HEK293 (cell line): ENCODE data around the gene SLC6A11.

ENCODE experiments used
- CTCF ChIA-PET: fragments of 350-600 bp; formaldehyde crosslinking; extraction: SDS; loops from one replicate; lab custom pipeline; 2021; ENCODE audit warnings: antibody characterized with exemption; lab: Yijun Ruan, JAX
- POLR2A ChIA-PET: fragments of 300-600 bp; formaldehyde crosslinking; extraction: SDS; loops from one replicate; lab custom pipeline; 2020; ENCODE audit warnings: antibody characterized with exemption, inconsistent platforms; lab: Yijun Ruan, JAX
- H3K27ac ChIP-seq: fragments of 200-500 bp; sonication (Bioruptor generic); 2 replicates; pipeline ENCODE4 v1.5.1; 2014; ENCODE audit warnings: low read depth, low read length, control low read depth, inconsistent platforms; ENCODE audit errors: extremely low read depth
- H3K36me3 ChIP-seq, 2 experiments: fragments of 200-500 bp in 1 of 2; sonication (Bioruptor generic) in 1 of 2; 1 replicate in 1 of 2; 2 replicates in 1 of 2; pipeline ENCODE4 v1.5.1; 2014 to 2017; ENCODE audit warnings: inconsistent platforms in 2 of 2, low read length in 2 of 2; ENCODE audit not compliant: control insufficient read depth in 2 of 2, insufficient read depth in 1 of 2
- H3K4me1 ChIP-seq: fragments of 200-500 bp; sonication (Bioruptor generic); 2 replicates; pipeline ENCODE4 v1.5.1; 2014; ENCODE audit warnings: mild to moderate bottlenecking, low read length, inconsistent platforms; ENCODE audit not compliant: control insufficient read depth, insufficient read depth
- H3K4me3 ChIP-seq: 2 replicates; pipeline ENCODE4 v1.5.1; 2011; ENCODE audit warnings: low read depth, mild to moderate bottlenecking, control low read depth, low read length, moderate library complexity
- H3K9me3 ChIP-seq: fragments of 200-500 bp; sonication (Bioruptor generic); 2 replicates; pipeline ENCODE4 v1.5.1; 2014; ENCODE audit warnings: low read depth, low read length, inconsistent platforms; ENCODE audit not compliant: control insufficient read depth, insufficient read depth
- EGR2 ChIP-seq: fragments of 450-650 bp; formaldehyde crosslinking; IDR thresholded peaks from 2 replicates; pipeline ENCODE4 v1.5.1; 2016; ENCODE audit warnings: low read depth, missing biosample characterization, missing genetic modification characterization
- GLI4 ChIP-seq: fragments of 450-650 bp; formaldehyde crosslinking; IDR thresholded peaks from 2 replicates; pipeline ENCODE4 v1.5.1; 2016; ENCODE audit warnings: missing biosample characterization, missing genetic modification characterization
- SCRT2 ChIP-seq: fragments of 450-650 bp; formaldehyde crosslinking; IDR thresholded peaks from 2 replicates; pipeline ENCODE4 v1.5.1; 2016; ENCODE audit warnings: missing biosample characterization, missing genetic modification characterization
- TSHZ1 ChIP-seq: fragments of 450-650 bp; formaldehyde crosslinking; IDR thresholded peaks from 2 replicates; pipeline ENCODE4 v1.5.1; 2016; ENCODE audit warnings: missing biosample characterization, missing genetic modification characterization, borderline replicate concordance
- YY2 ChIP-seq: fragments of 450-650 bp; formaldehyde crosslinking; IDR thresholded peaks from 2 replicates; pipeline ENCODE4 v1.5.1; 2016; ENCODE audit warnings: missing biosample characterization, missing genetic modification characterization
- ZBTB10 ChIP-seq: fragments of 450-650 bp; formaldehyde crosslinking; IDR thresholded peaks from 2 replicates; pipeline ENCODE4 v1.5.1; 2016; ENCODE audit warnings: missing biosample characterization, missing genetic modification characterization
- ZFHX2 ChIP-seq: fragments of 450-650 bp; formaldehyde crosslinking; conservative IDR thresholded peaks from 2 replicates; pipeline ENCODE4 v1.5.1; 2016; ENCODE audit warnings: missing biosample characterization, missing genetic modification characterization
- ZNF16 ChIP-seq: fragments of 450-650 bp; formaldehyde crosslinking; IDR thresholded peaks from 2 replicates; pipeline ENCODE4 v1.5.1; 2016; ENCODE audit warnings: low read depth, missing biosample characterization, missing genetic modification characterization
- ZNF175 ChIP-seq: fragments of 450-650 bp; formaldehyde crosslinking; IDR thresholded peaks from 2 replicates; pipeline ENCODE4 v1.5.1; 2016; ENCODE audit warnings: missing biosample characterization, missing genetic modification characterization
- ZNF23 ChIP-seq: fragments of 450-650 bp; formaldehyde crosslinking; IDR thresholded peaks from 2 replicates; pipeline ENCODE4 v1.5.1; 2016; ENCODE audit warnings: missing biosample characterization, missing genetic modification characterization, borderline replicate concordance
- ZNF341 ChIP-seq: fragments of 450-650 bp; formaldehyde crosslinking; IDR thresholded peaks from 2 replicates; pipeline ENCODE4; 2016; ENCODE audit warnings: low read depth, missing biosample characterization, missing genetic modification characterization
- ZNF426 ChIP-seq: fragments of 450-650 bp; formaldehyde crosslinking; IDR thresholded peaks from 2 replicates; pipeline ENCODE4 v1.5.1; 2017; ENCODE audit warnings: missing biosample characterization, missing genetic modification characterization, mild to moderate bottlenecking, inconsistent platforms, moderate library complexity
- ZNF560 ChIP-seq: fragments of 450-650 bp; formaldehyde crosslinking; IDR thresholded peaks from 2 replicates; pipeline ENCODE4 v1.5.1; 2017; ENCODE audit warnings: missing biosample characterization, missing genetic modification characterization, borderline replicate concordance
- ZNF561 ChIP-seq: fragments of 450-650 bp; IDR thresholded peaks from 2 replicates; pipeline ENCODE4 v1.5.1; 2018; ENCODE audit warnings: missing biosample characterization, missing genetic modification characterization, borderline replicate concordance
- ZNF791 ChIP-seq: fragments of 450-650 bp; formaldehyde crosslinking; IDR thresholded peaks from 2 replicates; pipeline ENCODE4 v1.5.1; 2016; ENCODE audit warnings: missing biosample characterization, missing genetic modification characterization
- ZSCAN16 ChIP-seq: fragments of 450-650 bp; formaldehyde crosslinking; IDR thresholded peaks from 2 replicates; pipeline ENCODE4 v1.5.1; 2016; ENCODE audit warnings: missing biosample characterization, missing genetic modification characterization
- ZSCAN4 ChIP-seq: fragments of 450-650 bp; formaldehyde crosslinking; IDR thresholded peaks from 2 replicates; pipeline ENCODE4 v1.5.1; 2017; ENCODE audit warnings: missing biosample characterization, missing genetic modification characterization
- TF ChIP-seq, protein P1 (sequence below): fragments of 450-650 bp; formaldehyde crosslinking; IDR thresholded peaks from 2 replicates; pipeline ENCODE4 v1.5.1; 2016; ENCODE audit warnings: missing biosample characterization, missing genetic modification characterization

The SLC6A11 gene

GRCh38 chr3:10779293-10779805 is 36.7 kb upstream of the SLC6A11 start (continued):
- TF ChIP-seq, protein P1, sequence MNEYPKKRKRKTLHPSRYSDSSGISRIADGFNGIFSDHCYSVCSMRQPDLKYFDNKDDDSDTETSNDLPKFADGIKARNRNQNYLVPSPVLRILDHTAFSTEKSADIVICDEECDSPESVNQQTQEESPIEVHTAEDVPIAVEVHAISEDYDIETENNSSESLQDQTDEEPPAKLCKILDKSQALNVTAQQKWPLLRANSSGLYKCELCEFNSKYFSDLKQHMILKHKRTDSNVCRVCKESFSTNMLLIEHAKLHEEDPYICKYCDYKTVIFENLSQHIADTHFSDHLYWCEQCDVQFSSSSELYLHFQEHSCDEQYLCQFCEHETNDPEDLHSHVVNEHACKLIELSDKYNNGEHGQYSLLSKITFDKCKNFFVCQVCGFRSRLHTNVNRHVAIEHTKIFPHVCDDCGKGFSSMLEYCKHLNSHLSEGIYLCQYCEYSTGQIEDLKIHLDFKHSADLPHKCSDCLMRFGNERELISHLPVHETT (tag by site-specific recombination): no peak

DNA sequence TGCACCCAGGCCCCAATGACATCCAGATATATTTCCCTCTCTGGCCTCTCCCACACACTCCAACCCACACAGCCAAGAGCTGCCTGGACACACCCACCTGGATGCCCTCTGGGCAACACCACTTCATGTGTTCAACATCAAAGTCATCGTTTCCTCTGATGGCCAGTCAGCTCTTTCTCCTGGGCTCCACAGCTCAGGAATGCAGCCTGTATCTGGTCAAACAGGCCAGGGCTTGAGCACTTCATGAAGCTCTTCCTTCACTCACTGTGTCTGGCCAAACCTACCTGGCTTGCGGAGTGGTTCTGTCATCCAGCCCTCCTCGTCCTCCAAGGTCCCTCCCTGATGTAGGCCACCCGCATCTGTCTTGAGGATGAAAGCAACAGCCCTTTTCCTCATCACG is 35.8 kb upstream of the SLC6A11 start:
- ChIA-PET CTCF (interaction anchor here (0.7 to 4.5 kb wide), 3 partner anchors 8 to 280 kb away, joined by 3 to 30 read pairs (median 3); no protein-coding TSS in a partner anchor), POLR2A (no interaction called here)
- TF ChIP-seq EGR2: peak; percentile 49
- TF ChIP-seq ZFHX2 (tag by site-specific recombination): peak; percentile 26
- no peak for TF ChIP-seq ZSCAN4
- no peaks in the 10 kb centered on the region for H3K36me3 ChIP-seq
- no peaks in the 10 kb centered on the region for H3K9me3 ChIP-seq
- no peaks in the 10 kb centered on the region for H3K4me1 ChIP-seq
- no peak overlapping the region for H3K4me3 ChIP-seq
- no peak overlapping the region for H3K27ac ChIP-seq

DNA sequence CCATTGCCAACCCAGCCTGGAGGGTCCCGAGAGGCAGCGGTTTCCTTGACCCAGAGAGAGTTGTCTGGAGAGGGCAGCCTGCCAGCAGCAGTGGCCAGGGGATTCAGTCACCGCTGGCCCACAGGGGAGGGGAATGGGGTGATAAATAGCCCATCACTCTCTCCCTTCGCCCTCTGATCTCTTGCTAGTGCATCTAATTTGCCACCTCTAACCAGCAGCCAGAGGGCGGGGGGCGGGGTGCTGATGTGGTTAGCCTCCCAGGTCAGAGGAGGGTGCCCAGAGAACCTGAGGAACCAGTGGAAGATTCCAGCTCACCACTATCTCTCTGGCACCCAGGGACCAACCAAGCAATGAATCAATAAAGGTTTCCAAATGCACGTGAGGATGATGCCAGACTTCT is 35.1 kb upstream of the SLC6A11 start:
- no peak for TF ChIP-seq YY2 (tag by site-specific recombination)
- no peak for TF ChIP-seq ZSCAN16 (tag by site-specific recombination)
- TF ChIP-seq ZNF16: no peak
- no peak for TF ChIP-seq TSHZ1 (tag by site-specific recombination)
- no peak for TF ChIP-seq ZNF560 (tag by site-specific recombination)
- no peak for TF ChIP-seq ZNF175 (tag by site-specific recombination)
- TF ChIP-seq SCRT2: no peak
- no peak for TF ChIP-seq ZNF23 (tag by site-specific recombination)
- no peak for TF ChIP-seq ZNF561 (tag by site-specific recombination)
- no peak for TF ChIP-seq ZBTB10 (tag by site-specific recombination)
- TF ChIP-seq GLI4 (tag by site-specific recombination): no peak
- TF ChIP-seq ZNF341 (tag by site-specific recombination): no peak
- no peak for TF ChIP-seq ZNF426 (tag by site-specific recombination)
- no peak for TF ChIP-seq ZNF791 (tag by site-specific recombination)
- Histone ChIP-seq H3K9me3 (no peaks in the 10 kb centered on the region), H3K4me3 (no peak overlapping the region), H3K4me1 (no peaks in the 10 kb centered on the region), H3K27ac (no peak overlapping the region), H3K36me3 (no peaks in the 10 kb centered on the region)
- POLR2A ChIA-PET: no interaction called here
- CTCF ChIA-PET: interaction anchor here (0.6 to 4.5 kb wide), 3 partner anchors 9 to 279 kb away, joined by 3 to 30 read pairs (median 4); no protein-coding TSS in a partner anchor
